ENCODE results near the gene KPNB1. TPM values are rescaled to one million over a fixed set of nuclear protein-coding genes. Genes with fewer than 3 reads are reported as not detected.

KPNB1 gene
- total and polyA plus RNA-seq, 2 of the 8 experiments (the other 6 are each of a cell fraction or from before 2014, with no cell fraction given): 171 to 625 TPM

DNA sequence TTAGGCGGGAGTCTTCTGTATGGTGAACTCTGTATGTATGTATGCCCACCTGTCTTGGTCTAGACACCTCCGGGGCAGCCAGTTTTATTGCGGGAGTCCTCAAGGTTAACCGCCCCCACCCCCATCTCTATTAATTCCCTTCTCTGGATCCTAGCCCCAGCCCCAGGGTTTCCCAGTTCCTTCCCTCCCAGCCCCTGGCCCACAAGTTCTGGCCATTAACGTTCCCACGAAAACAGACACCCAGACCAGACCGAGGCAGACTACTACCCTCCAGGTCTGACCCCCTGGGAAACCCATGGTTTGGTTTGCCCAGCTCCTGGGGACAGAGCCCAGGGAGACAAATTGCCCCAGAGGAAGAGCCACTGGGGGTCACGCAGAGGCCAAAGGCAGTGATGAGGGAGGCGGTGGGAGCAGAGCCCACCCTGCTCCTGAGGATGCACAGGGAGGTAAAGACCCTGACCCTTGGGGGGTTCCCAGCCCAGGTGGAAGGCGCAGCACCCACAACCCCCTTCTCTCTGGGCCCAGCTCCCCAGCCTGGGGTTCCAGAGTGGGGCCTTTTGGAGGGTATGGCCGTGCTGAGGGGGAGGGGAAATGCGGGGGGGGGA is 52.8 kb downstream of the KPNB1 start:
- no peak overlapping the region for H2AFZ ChIP-seq (ENCODE audit: low read length)
- no peak overlapping the region for H2BK5ac ChIP-seq (ENCODE audit: low read depth, low read length)
- no peak overlapping the region for H4K8ac ChIP-seq (ENCODE audit: extremely low read depth, insufficient read depth, low read length)
- no peaks in the 10 kb centered on the region; a peak in 1 of 7 replicates for H3K4me1 ChIP-seq (replicated peaks in 1 of 4; ENCODE audit: control insufficient read depth in 3 of 4, insufficient read depth in 4 of 4, low read length in 3 of 4)
- H3K9me3 ChIP-seq (ENCODE audit: insufficient read depth in 2 of 2, low read depth in 1 of 2, low read length in 1 of 2): no peaks in the 10 kb centered on the region
- H3K4me2 ChIP-seq (ENCODE audit: insufficient read depth in 1 of 2, low read depth in 2 of 2, low read length in 2 of 2): no peak overlapping the region
- H2BK120ac ChIP-seq (replicated peaks; ENCODE audit: low read depth, low read length): no peak overlapping the region
- H4K20me1 ChIP-seq (replicated peaks in 1 of 2; ENCODE audit: control insufficient read depth in 1 of 2, insufficient read depth in 2 of 2, low read length in 2 of 2): peaks cover 0 to 2% of the 10 kb centered on the region in 2 experiments
- no peak overlapping the region for H3K18ac ChIP-seq (ENCODE audit: extremely low read depth, low read length)
- no peak overlapping the region for H2BK12ac ChIP-seq (ENCODE audit: low read depth, low read length)
- no peaks in the 10 kb centered on the region for H3K23me2 ChIP-seq (ENCODE audit: low read depth, low read length)
- H3K79me1 ChIP-seq (ENCODE audit: low read depth, low read length): no peaks in the 10 kb centered on the region
- DNase-seq (ENCODE audit: low read depth in 1 of 2, low spot score in 2 of 2): no peak
- H3K27me3 ChIP-seq (replicated peaks in 1 of 4; ENCODE audit: control insufficient read depth in 3 of 4, extremely low read depth in 1 of 4, insufficient read depth in 3 of 4, low read length in 3 of 4): peaks cover 0 to 2% (median 0%) of the 10 kb centered on the region in 4 experiments; a peak in 2 of 7 replicates
- no peak overlapping the region for H3K4ac ChIP-seq (replicated peaks; ENCODE audit: insufficient read length, low read depth, low read length)
- no peak overlapping the region for H2AK5ac ChIP-seq (ENCODE audit: low read depth, low read length)
- CTCF ChIA-PET (ENCODE audit: partially characterized antibody): interaction anchor here (10.3 to 19.8 kb wide), 2 partner anchors 14 to 33 kb away, joined by 146 to 441 read pairs; partner anchors contain the start of gene TBX21
- H3K27ac ChIP-seq (ENCODE audit: low read depth, low read length): no peak overlapping the region
- no peak for FAIRE-seq
- no peak overlapping the region for H3K14ac ChIP-seq (ENCODE audit: insufficient read length)
- POLR2A ChIA-PET (ENCODE audit: partially characterized antibody): interaction anchor here (0.7 to 41.8 kb wide), 4 partner anchors 12 to 39 kb away, joined by 3 to 1575 read pairs (median 4); partner anchors contain the start of gene KPNB1
- no peak overlapping the region for H4K91ac ChIP-seq (replicated peaks; ENCODE audit: insufficient read length, low read length)
- no peaks in the 10 kb centered on the region for H3K36me3 ChIP-seq (ENCODE audit: control insufficient read depth in 2 of 4, insufficient read depth in 4 of 4, low read length in 3 of 4)
- no peak overlapping the region for H3K4me3 ChIP-seq (ENCODE audit: extremely low read depth in 1 of 4, insufficient read depth in 2 of 4, low read depth in 3 of 4, low read length in 4 of 4)
- no peak overlapping the region for H2BK15ac ChIP-seq (ENCODE audit: low read length)
- H3K9ac ChIP-seq (replicated peaks in 1 of 4; ENCODE audit: extremely low read depth in 1 of 4, low read depth in 3 of 4, low read length in 3 of 4): no peak overlapping the region
- no peak overlapping the region for H3K23ac ChIP-seq (ENCODE audit: insufficient read length)
- 90% methylated on average over 9 of the region's 12 CpGs; no CpG with 5 or more reads in 1 of the 2 experiments for WGBS, 2 experiments (ENCODE audit: extremely low coverage in 1 of 2, insufficient coverage in 1 of 2, insufficient read length in 1 of 2, insufficient replicate concordance in 2 of 2, low coverage in 1 of 2, low lambda C conversion rate in 2 of 2, missing lambda C conversion rate in 1 of 2)
- no peak overlapping the region for H4K5ac ChIP-seq (ENCODE audit: insufficient read length, low read depth, low read length)
- no peaks in the 10 kb centered on the region for H3K79me2 ChIP-seq (ENCODE audit: control insufficient read depth in 1 of 2, insufficient read depth in 2 of 2, low read length in 2 of 2)
- no peak overlapping the region for H3K56ac ChIP-seq (replicated peaks; ENCODE audit: insufficient read length, low read depth, low read length)
- no peak overlapping the region for H2BK20ac ChIP-seq (ENCODE audit: low read length)
- no peak for TF ChIP-seq SRF (IDR thresholded peaks at IDR 0.05; ENCODE audit: low read depth, low read length)
- TF ChIP-seq CREB1 (IDR thresholded peaks at IDR 0.05): no peak
- TF ChIP-seq, protein P1, sequence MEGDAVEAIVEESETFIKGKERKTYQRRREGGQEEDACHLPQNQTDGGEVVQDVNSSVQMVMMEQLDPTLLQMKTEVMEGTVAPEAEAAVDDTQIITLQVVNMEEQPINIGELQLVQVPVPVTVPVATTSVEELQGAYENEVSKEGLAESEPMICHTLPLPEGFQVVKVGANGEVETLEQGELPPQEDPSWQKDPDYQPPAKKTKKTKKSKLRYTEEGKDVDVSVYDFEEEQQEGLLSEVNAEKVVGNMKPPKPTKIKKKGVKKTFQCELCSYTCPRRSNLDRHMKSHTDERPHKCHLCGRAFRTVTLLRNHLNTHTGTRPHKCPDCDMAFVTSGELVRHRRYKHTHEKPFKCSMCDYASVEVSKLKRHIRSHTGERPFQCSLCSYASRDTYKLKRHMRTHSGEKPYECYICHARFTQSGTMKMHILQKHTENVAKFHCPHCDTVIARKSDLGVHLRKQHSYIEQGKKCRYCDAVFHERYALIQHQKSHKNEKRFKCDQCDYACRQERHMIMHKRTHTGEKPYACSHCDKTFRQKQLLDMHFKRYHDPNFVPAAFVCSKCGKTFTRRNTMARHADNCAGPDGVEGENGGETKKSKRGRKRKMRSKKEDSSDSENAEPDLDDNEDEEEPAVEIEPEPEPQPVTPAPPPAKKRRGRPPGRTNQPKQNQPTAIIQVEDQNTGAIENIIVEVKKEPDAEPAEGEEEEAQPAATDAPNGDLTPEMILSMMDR (IDR thresholded peaks at IDR 0.05; ENCODE audit: control extremely low read depth in 1 of 3, insufficient read depth in 1 of 3, low read depth in 1 of 3, low read length in 3 of 3): no peak
